Glutamatergic neuron (in vitro differentiated cells): ENCODE results near the gene MED13L. TPM values are rescaled to one million over a fixed set of nuclear protein-coding genes. Genes with fewer than 3 reads are reported as not detected.

Experiments used
- DNase-seq: peaks from one replicate; pipeline ENCODE4 v3.0.0; 2022
- H3K27ac Mint-ChIP-seq: one replicate; pipeline ENCODE4 v1.8.0; 2020; ENCODE audit warnings: mild to moderate bottlenecking, mixed read lengths, inconsistent platforms; ENCODE audit not compliant: unreplicated experiment
- H3K27me3 Mint-ChIP-seq: one replicate; pipeline ENCODE4 v1.8.0; 2020; ENCODE audit warnings: mild to moderate bottlenecking, moderate library complexity, mixed read lengths, inconsistent platforms; ENCODE audit not compliant: unreplicated experiment
- H3K36me3 Mint-ChIP-seq: one replicate; pipeline ENCODE4 v1.8.0; 2020; ENCODE audit warnings: mild to moderate bottlenecking, mixed read lengths, inconsistent platforms; ENCODE audit not compliant: unreplicated experiment
- H3K4me1 Mint-ChIP-seq: one replicate; pipeline ENCODE4 v1.8.0; 2020; ENCODE audit warnings: mild to moderate bottlenecking, low read depth, mixed read lengths, inconsistent platforms; ENCODE audit not compliant: unreplicated experiment
- H3K4me3 Mint-ChIP-seq: one replicate; pipeline ENCODE4 v1.8.0; 2020; ENCODE audit warnings: mild to moderate bottlenecking, mixed read lengths, inconsistent platforms; ENCODE audit not compliant: unreplicated experiment
- H3K9me3 Mint-ChIP-seq: one replicate; pipeline ENCODE4 v1.8.0; 2020; ENCODE audit warnings: mild to moderate bottlenecking, moderate library complexity, mixed read lengths, inconsistent platforms; ENCODE audit not compliant: unreplicated experiment
- total RNA-seq: library from RNA; stranded (reverse); fragmentation: NEBNext Ultra II Directional; extraction: Animal tissue kit (Norgen Biotek cat#: 25700); gene quantifications from one replicate; pipeline ENCODE4 v1.2.1, GENCODE V29; 2021; ENCODE audit not compliant: unreplicated experiment
- TF ChIP-seq, protein P1 (sequence below): fragments of 200-600 bp; sonication (generic); IDR thresholded peaks from one replicate; pipeline ENCODE4 v1.5.0; 2021; ENCODE audit not compliant: partially characterized antibody, unreplicated experiment

The MED13L gene
- total RNA-seq, 1 donor from 2014 or later, result 95.5 TPM

DNA sequence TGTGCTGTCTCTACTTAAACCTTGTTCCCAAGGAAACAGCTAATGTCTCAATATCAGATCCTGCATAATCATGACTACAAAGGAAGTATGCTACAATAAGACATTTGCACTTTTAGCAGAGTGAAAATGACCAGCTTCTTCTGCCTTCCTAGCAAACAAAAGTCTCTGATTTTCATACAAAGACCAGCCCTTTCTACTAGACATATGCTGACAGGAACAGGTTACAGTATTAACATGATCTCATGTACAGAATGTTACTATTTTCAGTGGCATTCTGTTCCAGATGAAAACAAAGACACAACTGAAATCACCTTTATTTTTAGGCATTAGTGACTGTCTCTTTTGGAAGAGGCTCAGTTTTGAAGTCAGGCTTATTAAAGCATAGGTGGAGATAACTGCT, 228.6 kb downstream of the MED13L start:
- Mint-ChIP-seq H3K9me3 (no peaks in the 10 kb centered on the region), H3K4me3 (no peak overlapping the region), H3K27ac (no peak overlapping the region), H3K4me1 (peaks cover 7% of the 10 kb centered on the region), H3K36me3 (no peaks in the 10 kb centered on the region), H3K27me3 (peaks cover 3% of the 10 kb centered on the region)
- TF ChIP-seq, protein P1, sequence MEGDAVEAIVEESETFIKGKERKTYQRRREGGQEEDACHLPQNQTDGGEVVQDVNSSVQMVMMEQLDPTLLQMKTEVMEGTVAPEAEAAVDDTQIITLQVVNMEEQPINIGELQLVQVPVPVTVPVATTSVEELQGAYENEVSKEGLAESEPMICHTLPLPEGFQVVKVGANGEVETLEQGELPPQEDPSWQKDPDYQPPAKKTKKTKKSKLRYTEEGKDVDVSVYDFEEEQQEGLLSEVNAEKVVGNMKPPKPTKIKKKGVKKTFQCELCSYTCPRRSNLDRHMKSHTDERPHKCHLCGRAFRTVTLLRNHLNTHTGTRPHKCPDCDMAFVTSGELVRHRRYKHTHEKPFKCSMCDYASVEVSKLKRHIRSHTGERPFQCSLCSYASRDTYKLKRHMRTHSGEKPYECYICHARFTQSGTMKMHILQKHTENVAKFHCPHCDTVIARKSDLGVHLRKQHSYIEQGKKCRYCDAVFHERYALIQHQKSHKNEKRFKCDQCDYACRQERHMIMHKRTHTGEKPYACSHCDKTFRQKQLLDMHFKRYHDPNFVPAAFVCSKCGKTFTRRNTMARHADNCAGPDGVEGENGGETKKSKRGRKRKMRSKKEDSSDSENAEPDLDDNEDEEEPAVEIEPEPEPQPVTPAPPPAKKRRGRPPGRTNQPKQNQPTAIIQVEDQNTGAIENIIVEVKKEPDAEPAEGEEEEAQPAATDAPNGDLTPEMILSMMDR, result no peak
- no peak for DNase-seq

DNA sequence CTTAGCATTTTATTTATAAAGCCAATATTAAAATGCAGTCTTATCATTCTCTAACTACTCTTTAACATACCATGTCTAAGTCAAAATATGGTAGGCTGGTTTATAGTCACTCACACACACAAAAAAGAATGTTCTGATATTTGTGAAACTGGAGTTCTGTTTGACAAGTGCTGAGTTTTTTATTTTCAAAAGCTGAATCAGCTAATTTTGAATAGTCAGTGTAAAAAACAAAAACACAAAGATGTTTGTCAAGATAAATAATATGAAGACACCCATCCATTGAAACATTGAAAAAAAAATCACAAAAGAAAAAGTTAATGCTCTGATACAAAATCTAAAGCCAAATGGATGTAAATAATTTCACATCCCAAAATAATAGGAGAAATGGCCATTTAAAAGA, 231.5 kb downstream of the MED13L start:
- no peak overlapping the region for H3K4me3 Mint-ChIP-seq

DNA sequence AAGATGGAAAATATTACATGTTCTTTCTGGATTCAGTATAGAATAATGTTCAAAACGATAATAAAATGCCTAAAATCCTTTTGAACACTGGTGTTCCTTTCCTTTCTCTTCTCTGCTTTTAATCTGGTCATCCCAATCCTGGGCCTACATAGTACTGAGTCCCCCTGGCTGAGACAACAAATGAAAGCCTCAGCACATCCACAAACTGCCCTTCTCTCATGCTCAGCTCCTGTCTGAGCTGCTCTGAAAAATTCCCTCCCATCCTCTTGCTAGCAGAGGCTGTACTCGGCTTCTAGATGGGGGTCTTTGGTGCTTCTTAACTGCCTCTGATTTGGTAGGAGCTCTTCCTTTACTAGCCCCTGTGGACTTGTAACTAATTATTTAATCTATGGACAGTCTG, 232.3 kb downstream of the MED13L start:
- Mint-ChIP-seq H3K9me3 (peaks cover 2% of the 10 kb centered on the region), H3K4me3 (no peak overlapping the region), H3K36me3 (peaks cover 7% of the 10 kb centered on the region), H3K27ac (peak overlapping the region; percentile 59), H3K4me1 (peaks cover 7% of the 10 kb centered on the region), H3K27me3 (peaks cover 3% of the 10 kb centered on the region)
- no peak for DNase-seq
- TF ChIP-seq, protein P1, result no peak

More for the DNA sequence above, 231.5 kb downstream of the MED13L start:
- no peak for DNase-seq
- Mint-ChIP-seq H3K9me3 (no peaks in the 10 kb centered on the region), H3K36me3 (peaks cover 1% of the 10 kb centered on the region), H3K27me3 (peaks cover 3% of the 10 kb centered on the region), H3K27ac (no peak overlapping the region), H3K4me1 (peaks cover 7% of the 10 kb centered on the region)
- TF ChIP-seq, protein P1, result no peak

DNA sequence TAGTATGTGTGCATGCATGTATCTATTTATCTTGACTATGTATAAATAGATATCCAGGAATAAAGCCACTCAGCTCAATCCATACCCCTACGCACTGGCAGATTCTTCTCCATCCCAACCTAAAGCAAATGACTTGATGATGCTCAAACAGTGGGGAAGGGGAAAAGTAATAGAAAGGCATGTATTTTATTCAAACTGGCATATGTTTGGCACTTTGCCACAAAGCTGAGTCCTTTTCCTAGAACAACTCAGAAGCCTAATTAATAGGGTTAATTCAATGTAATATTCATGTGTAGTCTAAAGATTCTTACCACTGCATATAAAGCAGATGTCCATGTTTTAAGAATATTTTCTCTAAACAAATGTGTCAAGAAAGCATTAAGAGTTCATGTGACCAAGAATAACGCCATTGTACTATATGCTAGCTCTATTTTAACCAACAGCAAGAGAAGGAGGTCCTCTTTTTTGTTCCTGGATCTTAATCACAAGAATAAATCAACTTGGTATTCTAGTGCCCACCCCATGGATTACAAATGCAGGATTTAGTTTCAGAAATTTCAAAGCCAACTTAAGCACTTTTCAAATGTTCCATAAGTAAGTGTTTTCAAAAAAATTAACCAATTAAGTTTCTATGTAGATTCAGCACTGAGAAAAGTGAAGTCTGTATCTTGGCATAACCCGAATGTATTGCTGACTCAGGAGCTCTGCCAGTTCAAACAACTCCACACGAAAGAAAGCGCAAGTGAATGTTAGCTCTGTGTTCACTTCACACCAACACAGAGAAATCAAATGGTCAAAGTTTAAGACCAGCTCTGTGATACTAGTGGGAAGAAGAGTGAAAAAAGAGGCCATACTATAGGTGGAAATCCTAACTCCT, 233.6 kb downstream of the MED13L start:
- peaks cover 6% of the 10 kb centered on the region for H3K4me1 Mint-ChIP-seq
- TF ChIP-seq, protein P1, result no peak
- no peak for DNase-seq
- peaks cover 2% of the 10 kb centered on the region for H3K9me3 Mint-ChIP-seq
- peaks cover 3% of the 10 kb centered on the region for H3K27me3 Mint-ChIP-seq
- H3K27ac Mint-ChIP-seq, result no peak overlapping the region
- no peak overlapping the region for H3K4me3 Mint-ChIP-seq
- peaks cover 7% of the 10 kb centered on the region for H3K36me3 Mint-ChIP-seq

DNA sequence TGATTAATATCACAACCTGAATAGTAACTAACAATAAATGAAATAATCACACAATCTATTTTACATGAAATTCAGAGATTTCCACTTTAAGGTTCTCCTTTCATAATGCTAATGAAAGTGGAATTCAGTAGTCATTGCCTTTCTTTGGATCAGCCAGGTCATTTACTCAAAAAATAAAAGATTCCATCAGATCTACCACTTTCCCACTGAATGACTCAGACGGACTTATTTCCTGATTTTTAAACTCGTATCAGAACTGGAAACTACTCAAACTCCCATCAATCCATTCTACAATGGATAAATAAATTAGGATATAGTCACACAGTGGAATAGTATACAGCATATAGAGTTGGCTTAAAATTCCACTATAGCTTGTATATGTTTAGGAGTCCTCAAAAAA, 237.1 kb downstream of the MED13L start:
- H3K36me3 Mint-ChIP-seq, result peaks cover 7% of the 10 kb centered on the region
- peaks cover 3% of the 10 kb centered on the region for H3K9me3 Mint-ChIP-seq
- H3K4me1 Mint-ChIP-seq, result peaks cover 11% of the 10 kb centered on the region
- DNase-seq, result no peak
- H3K27me3 Mint-ChIP-seq, result peaks cover 3% of the 10 kb centered on the region
- H3K4me3 Mint-ChIP-seq, result no peak overlapping the region
- TF ChIP-seq, protein P1, result no peak
- no peak overlapping the region for H3K27ac Mint-ChIP-seq
